ENCODE data around the gene COL18A1.

Gene COL18A1

DNA sequence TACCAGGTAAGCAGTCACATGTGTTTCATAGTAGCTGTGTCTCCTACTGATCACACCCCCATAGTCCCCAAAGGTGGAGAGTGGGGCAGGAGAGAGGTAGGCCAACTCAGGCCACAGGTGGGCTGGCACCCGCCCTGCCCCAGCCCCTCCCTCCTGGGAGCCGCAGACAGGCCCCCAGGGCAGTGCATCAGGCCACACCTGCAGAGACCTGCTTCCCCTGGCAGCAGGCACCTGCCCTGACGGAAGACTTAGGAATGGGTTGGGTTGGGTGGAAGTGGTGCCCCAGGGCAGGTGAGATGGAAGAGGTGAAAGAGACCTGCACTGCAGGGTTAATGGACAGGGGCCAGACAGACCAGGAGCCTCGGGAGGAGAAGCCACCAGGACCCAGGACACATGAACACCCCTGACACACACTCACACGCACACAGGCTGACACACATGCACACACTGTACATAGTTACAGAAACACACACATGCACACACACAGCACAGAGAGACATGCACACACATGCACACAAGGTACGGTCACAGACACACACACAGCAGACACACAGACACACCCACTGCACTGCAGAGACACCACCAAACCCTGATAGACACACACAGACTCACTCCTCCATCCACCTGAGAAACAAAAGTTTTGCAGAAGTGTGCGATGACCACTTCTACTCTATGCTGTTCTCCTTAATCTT is 1.7 kb upstream of the COL18A1 start:
- no peak for DNase-seq

DNA sequence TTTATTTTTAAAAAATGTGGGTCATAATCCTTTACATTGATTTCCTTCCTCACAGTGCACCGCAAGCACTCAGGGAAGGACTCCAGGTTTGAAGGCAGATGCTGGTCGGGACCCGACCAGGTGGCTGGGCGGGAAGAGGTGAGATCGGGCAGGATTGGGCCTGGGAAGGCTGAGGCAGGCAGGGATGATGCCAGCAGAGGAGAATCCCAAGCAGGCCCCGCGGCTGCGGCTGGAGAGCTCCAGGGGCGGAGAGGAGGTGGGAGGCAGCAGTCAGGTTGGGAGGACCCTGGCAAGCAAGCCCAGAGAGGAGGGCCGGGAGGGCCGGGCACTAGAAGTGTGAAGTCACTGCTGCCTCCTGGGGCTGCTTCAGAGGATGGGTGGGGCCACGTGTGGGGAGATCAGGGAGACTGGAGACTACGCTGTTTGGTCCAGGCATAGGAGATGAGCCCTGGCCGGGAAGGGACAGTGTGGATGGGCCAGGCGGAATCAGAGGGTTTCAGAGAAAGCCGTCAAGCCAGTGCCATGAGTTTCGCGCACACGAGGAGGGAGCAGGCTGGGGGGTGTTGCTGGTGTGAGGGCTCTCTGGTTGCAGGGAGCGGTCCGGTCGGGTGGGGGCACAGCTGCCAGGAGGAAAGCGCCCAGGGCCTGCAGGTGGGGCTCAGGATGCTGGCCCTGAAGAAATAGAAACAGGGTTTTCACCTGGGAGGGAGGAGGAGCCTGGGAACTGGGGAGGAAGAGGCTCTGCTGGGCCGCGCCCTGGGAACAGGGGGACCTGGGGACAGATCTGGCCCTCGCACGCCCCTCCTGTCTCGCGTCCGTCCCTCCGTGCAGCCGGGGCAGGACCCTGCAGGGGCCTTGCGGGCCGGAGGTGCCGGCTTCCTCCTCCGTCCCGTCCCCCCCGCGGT is 888 bp upstream of the COL18A1 start:
- no peak for DNase-seq

DNA sequence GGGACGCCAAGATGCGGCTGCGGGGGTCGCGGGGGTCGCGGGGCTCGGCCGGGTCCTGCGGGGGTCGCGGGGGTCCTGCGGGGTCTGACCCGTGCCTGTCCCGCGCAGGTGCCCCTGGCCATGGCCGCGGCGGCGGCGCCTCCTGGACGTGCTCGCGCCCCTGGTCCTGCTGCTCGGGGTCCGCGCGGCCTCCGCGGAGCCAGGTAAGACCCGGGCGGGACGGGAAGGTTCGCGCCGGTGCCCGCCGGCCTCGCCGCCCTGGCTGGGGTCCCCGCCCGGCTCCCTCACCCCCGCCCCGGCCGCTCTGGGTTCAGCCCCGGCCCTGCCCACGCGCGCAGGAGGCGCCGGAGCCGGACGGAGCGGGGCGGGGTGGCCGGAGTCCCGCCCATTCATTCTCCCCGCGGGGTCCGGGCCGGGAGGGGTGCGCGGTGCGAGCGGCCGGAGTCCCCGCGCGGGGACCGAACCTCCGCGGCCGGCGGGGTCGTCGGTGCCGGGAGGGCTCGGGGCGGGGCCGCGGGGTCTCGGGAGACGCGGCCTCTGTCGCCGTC is 380 bp downstream of the COL18A1 start:
- DNase-seq = no peak

DNA sequence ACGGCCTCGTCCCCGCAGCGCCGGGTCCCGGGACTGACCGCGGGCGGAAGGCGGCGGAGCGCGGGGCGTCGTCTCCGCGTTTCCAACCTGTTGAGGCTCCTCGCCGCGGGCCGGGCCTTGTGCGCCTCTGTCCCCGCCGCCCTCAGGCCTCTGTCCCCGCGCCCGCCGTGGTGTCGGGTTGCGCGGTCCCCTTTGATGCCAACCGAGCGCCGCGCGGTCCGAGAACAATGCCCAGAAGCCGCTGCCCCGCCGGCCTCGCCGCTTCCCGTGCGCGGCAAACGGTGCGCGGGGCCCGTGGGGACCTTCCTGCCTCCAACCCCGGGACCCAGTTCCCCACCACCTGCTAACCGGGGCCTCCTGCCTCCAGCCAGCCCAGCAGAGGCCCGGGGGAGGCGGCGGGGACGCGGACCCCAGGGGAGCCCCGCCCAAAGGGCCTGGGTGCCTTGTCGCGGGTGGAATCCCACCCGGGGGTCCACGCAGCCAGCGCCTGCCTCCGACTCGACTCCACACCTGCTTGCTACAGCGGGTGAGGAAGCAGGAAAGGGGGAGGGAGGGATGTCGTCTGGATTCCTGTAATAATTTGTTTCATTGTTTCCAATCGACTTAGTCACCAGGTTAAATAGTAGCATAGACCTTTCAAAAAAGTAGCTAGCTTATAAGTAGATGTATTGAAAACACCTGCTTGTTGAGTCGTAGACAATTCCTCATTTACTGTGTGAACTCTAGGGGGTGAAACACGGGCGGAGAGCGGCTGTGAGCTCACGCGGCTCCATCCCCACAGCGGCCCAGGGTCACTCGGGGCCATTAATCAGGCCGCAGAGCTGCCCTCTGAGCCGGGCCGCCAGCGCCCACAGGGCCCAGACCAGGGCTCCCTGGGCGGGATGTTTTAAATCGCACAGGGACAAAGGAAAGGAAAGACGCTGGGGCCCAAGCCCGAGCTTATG is 1.1 kb downstream of the COL18A1 start:
- no peak for DNase-seq

DNA sequence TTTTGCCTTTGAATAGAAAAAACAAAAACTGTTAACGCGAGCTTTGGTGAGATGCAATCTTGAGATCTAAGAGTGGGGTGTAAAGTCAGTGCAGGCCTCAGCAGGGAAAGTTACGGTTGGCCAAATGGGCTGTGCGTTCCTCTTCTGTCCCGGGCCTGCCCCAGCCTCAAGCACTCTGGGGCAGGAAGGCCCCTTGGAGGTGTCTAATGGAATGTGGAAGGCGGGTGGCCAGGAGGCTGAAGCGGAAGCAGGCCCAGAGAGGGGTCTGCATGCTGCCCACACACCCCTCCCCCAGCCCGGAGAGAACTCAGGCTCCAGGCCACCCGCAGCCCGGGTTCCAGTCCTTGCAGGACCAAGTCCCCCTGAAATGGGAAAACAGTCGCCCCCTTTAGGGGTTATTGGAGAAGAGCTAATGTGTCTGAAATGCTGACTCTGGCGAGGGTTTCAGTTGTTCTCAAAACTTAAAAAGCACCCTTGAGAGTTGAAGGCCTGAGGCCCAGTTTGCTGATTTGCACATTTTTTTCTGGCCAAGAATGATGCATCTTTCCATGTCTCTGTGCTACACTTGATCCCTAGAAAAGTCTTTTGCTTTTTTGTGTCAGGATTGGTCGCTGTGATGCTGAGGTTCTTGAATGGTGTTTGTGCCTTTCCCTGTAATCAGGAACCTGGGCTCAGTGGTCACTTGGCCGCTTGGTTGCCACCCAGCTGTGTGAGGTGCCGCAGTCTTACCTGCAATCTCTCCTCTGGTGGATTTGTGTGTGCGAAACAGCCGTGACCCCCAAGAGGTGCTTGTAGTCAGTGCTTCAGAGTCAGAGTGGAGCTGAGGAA is 2.0 kb downstream of the COL18A1 start:
- DNase-seq = no peak

DNA sequence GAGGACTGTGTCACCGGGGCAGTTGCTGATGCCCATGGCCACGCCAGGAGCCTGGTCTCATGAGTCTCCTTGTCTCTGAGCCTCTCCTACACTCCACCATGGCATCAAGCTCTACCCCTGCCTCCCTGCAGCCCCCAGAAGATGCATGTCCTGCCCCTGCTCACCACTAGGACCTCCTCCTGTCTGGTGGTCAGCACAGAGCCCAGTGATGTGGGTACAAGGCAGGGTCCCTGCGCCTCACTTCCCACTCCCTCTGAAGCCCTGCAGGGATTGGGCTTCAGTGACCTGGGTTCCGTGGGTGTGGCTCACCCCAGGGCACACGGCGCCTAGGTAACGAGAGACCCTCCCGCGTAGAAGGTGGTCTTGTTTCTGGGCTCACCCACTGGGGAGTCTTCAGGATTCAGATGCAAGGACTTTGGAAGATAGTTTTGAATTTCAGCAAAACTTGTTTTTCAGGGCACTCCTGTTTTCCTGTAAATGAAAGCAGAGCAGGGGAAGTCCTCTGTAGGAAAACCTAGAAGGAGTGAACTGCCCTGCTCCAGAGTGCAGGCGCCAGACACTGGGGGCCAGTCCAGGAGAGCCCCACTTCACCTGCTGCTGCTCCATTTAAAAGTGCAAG is 2.8 kb downstream of the COL18A1 start:
- DNase-seq = no peak

DNA sequence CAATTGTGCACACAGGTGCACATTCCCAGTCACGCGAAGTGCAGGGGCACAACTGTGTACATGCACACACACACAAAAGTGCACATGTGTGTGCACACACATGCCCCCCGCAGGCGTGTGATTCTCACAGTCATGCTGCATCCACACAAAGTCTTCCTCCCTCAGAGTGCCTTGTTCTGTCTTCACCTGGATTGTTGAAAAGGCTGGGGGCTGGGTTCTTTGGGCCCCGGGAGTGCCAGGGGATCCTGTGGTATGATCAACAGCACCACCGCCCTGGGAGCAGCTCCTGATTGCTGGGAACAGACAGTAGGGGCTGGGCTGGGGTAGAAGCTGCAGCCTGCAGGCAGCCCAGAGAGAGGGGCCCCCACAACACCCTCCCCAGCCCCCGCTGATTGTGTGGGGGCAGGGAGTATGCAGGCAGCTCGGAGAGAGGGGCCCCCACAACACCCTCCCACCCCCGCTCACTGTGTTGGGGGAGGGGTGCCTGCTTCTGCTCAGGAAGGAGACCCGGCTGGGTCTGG is 3.4 kb downstream of the COL18A1 start:
- DNase-seq = no peak

DNA sequence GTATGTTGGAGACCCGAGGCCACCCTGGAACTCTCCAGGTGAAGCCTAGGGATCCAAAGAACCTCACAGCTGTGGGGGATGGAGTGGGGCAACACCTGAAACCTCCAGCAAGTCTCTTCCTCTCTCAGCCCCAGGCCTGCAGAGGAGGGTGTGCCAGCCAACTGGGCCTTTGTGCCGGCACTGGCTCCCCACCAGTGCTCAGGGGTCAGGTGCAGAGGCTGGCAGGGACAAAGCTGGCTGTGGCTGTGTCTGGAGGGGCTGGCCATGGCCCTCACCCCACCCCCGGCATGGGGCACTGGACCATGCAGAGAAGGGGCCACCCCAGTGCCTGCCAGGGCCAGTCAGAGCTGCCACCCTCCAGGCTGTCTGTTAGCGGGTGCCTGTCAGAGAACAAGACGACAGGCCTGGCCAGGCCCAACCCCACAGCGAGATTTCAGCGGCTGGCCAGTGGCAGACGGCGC is 3.9 kb downstream of the COL18A1 start:
- no peak for DNase-seq

DNA sequence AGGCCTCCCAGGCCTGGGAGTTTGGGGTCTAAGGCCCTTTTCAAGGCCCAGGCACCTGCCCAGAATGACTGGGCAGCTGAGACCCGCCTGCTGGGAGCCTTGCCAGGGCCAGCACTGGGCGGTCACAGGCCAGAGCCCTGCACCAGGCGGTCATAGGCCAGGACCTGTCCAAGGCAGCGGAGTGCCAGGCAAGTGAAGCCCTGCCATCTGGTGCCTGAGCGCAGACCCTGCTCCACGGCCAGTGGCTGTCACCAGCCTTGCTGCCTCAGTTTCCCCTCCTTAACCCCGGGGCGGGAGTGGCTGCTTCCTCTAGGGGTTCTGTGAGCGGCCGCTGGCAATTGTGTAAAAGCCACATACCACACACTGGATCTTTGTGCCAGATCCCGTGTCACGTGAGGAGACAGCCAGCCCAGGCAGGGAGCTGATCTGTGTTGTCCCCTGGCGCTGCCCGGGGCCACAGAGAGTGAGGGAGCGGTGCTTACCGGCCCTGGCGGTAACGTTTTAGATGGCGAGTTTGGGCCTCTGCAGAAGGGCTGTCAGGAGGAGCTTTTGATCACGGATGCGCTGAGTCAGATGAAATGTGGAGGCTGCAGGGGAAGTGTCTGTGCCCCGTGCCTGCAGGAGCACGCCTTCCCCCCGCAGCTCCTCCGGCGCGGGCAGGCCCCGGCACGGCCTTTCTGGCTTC is 4.6 kb downstream of the COL18A1 start:
- no peak for DNase-seq

DNA sequence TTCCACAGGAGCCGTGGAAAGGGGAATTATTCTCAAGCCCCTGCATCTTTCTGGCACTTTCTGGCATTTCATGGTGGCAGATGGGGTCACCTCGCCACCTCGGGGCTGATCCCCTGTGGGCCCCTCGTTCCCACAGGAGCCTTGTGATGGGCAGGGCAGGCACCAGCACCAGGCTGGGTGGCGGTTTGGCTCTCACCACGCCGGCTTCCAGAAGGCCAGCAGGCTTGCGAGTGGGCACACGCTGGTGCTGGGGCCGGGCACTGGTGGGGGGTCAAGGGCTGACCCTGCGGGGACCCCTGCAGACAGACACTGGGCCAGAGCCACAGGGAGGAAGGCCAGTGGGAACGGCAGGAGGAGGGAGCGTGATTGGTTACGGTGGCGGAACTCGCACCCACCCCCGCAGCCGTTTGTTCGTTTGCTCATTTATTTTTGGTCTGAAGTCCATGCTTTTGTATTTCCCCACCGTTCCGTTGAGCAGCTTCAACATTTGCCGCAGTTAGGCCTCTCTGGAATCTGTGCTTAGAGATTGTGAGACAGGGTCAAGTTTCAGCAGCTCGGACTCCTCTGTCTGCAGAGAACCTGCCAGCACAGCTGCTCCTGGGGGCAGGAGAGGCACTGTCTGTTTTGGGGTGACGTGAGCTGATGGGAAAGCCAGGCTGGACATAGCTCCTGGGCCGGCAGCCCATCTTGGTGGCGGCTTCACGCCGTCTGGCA is 5.3 kb downstream of the COL18A1 start:
- DNase-seq = no peak

DNA sequence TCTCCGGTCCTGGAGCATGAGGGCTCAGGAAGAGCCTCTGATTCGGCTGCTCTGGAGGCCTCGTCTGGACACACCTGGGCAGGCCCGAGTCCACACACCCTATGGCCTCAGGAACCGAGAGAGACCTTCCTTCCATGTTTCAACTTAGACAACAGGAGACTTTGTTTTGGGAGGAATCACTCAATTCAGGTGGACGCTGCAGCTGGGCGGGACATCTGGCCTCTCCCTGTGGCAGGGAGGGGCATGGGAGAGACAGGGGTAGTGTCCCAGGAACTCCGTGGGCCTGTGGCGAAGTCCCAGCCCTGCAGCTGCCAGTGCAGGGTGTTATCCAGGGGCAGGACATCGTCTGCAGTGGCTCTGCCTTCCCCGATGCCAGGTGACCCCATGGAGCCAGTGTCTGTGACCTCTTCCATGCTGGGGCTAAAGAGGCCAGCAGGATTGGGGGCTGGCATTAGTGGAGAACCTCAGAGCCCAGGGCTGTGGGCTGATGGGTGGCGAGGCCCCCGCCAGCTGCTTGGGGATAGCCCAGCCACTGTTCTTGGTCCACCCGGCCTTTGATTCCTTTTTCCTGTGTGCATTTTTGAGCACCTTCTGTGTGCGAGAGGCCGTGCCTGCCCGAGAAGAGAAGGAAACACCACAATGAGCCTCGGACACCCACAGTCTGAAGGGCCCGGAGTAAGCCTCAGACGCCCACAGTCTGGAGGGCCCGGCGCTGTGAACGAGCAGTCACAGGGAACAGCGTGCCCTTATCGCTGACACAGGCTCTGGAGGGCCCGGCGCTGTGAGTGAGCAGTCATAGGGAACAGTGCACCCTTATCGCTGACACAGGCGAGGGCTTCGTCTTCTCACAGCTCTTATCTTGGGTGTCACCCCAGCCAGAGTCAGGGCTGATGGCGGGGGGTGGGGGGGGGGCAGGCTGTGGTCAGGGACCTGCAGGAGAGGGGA is 6.2 kb downstream of the COL18A1 start:
- no peak for DNase-seq

DNA sequence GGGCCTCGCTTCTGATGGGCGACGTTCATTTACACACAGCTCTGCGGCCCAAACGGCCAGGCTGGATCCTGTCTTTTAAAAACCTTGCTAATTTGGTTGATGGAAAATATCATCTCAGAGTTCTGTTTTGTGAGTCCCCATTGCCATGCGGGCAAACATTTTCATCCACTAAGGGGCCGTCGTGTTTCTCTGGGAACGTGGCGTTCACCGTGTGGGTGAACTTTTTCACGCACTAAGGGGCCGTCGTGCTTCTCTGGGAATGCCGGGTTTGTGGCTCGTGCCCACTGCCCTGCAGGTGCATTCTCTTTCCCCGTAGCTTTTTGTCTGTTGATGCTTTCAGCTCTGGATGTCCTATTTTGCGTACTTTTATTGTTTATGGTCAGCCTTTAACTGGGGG is 6.8 kb downstream of the COL18A1 start:
- DNase-seq = no peak

DNA sequence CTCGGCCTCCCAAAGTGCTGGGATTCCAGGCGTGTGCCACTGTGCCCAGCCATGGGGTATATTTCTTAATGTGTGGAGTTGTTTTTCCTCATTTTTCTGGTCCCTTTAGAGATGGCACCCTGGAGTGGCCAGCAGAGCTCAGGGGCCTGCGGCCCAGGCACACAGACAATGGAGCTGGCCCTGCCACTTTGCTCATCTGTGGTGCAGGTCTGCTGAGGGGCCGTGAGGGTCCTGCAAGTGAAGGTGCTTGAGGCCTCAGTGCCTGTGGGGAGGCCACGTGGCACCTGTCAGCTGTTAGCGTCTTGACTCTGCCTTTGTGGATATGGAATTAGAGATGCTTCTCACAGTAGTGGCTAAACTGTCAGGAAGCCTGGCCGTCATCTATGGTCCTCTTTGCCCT is 7.5 kb downstream of the COL18A1 start:
- no peak for DNase-seq

DNA sequence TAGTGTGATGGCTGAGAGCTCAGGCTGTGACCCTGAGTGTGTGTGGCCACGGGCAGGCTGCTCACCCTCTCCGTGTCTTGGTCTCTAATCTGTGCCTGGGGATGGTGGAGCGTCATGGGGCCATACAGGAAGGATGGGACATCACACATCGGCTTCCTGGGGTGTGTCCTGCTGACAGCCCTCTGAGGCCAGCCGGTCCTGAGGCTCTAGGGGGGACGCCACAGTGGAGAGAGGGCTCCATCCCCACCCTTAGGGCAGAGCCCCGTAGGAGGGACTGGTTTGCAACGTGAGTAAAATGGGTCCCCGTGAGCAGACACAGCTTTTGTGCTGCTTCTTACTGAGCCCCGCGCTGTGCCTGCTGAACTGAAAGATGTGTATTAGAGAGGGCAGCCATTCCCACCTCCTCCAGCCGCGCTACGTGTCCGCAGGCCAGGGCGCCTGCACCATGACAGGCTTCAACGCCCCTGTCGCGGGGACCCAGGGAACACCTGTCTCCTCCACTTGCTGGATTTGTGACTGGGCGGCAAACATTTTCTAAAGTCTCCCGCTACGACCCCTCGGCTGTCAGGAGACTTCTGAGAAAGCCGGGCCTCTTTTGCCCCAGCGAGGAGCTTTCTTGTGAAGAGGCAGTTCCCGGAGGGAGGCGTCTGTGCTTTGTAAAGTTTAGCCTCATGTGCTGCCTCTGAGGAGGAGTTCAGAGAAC is 8.1 kb downstream of the COL18A1 start:
- DNase-seq = no peak

DNA sequence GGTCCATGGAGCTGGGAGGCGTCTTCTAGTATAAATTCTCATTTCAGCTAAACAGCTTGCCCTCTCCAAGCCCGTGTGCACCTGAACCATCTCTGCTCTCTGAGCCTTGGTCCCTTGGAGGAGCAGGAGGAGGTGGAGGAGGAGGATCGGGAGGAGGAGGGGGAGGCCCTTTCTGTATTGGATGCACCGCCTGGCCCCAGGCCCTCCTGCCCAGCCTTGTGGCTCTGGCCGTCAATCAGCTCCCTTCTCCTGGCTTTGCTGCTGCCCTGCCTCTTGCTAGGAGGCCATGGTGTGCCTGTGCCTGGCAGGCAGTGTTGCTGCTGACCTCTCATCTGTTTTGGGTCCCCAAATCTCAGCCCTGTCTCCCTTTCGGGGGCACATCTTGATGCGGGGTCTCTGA is 9.0 kb downstream of the COL18A1 start:
- no peak for DNase-seq

DNA sequence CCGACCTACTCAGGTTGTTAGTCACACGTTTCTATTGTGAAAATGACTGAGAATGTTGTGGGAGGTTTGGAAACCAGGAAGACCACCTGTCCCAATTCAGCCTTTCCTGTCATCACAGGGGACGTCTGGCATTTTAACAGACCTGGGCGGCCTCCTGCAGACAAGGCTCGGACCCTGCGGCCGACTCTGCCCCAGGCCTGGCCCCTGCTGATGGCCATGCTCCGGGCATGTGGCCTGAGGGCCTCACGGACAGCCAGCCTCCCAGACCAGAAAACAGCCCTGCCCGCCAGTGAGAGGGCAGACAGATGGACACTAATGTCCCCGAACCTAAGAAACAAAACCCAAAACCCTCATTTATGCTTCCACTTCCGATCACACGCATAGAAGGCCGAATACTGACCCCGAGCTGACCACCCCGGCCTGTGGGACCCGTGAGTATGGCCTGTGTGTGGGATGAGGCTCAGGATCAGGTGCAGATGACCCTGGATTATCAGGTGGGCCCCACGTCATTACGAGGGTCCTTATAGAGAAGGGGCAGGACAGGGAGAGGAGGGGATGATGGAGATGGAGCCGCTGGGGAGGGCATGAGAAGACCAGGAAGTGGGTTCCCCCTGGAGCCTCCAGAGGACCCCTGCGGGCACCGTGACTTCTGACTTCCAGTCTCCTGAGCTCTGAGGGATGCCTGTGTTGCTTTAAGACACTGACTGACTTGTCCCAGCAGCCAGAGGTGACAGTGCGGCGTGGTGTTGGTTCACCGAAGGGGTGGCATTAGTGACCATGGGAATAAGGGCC is 9.6 kb downstream of the COL18A1 start:
- DNase-seq = no peak

All from CD4-positive, alpha-beta T cell treated with Interleukin-1 beta for 1 hour (primary cell).